ENCODE results near the gene PLA2G2F. TPM values are rescaled to one million over a fixed set of nuclear protein-coding genes. Genes with fewer than 3 reads are reported as not detected.

Gene PLA2G2F
- total and polyA plus RNA-seq, 2 of the 13 experiments (the other 11 are each of a cell fraction or from before 2014, with no cell fraction given), result not detected

GRCh38 chr1:20164694-20165202 is 25.6 kb downstream of the PLA2G2F start:
- WGBS (ENCODE audit: low lambda C conversion rate), result 48% methylated on average over 15 of the region's 15 CpGs
- Histone ChIP-seq H3K4me2 (ENCODE audit: low read depth, low read length) (no peak overlapping the region), H3K79me2 (ENCODE audit: insufficient read depth, low read length) (no peaks in the 10 kb centered on the region), H3K27me3 (ENCODE audit: control insufficient read depth in 1 of 2, insufficient read depth in 2 of 2, low read length in 2 of 2) (peaks cover 2 to 31% of the 10 kb centered on the region in 2 experiments; a peak in 3 of 5 replicates), H2AFZ (ENCODE audit: low read length) (no peak overlapping the region), H4K20me1 (ENCODE audit: insufficient read depth, low read length) (no peaks in the 10 kb centered on the region), H3K27ac (ENCODE audit: extremely low read length, insufficient read depth, low read length) (no peak overlapping the region), H3K4me1 (ENCODE audit: insufficient read depth, low read length) (no peaks in the 10 kb centered on the region), H3K36me3 (replicated peaks in 1 of 2; ENCODE audit: control insufficient read depth in 1 of 2, insufficient read depth in 2 of 2, low read length in 2 of 2) (no peaks in the 10 kb centered on the region), H3K9ac (ENCODE audit: insufficient read depth, low read depth, low read length) (no peak overlapping the region), H3K9me3 (ENCODE audit: low read length) (peaks cover 18% of the 10 kb centered on the region), H3K4me3 (replicated peaks in 1 of 3; ENCODE audit: insufficient read depth in 1 of 3, low read depth in 2 of 3, low read length in 3 of 3) (no peak overlapping the region)
- ATAC-seq (no peak), DNase-seq (ENCODE audit: low spot score) (no peak), FAIRE-seq (no peak)
- ChIA-PET CTCF (ENCODE audit: low intra/inter-chr PET ratio, low total read pairs) (no interaction called here), POLR2A (no interaction called here)
- in situ Hi-C loops (cut with HindIII; ENCODE audit: extremely low pct_ligation_motif_present, low pct_unique_long_range_greater_than_20kb), result no loop called here
- intact Hi-C loops (cut with micrococcal nuclease; ENCODE audit: unreplicated experiment), result no loop called here
- BruUV-seq (replicated peaks), result no TSS peak
- TF ChIP-seq ZNF598 (CRISPR knock-in tag; IDR thresholded peaks at IDR 0.05; ENCODE audit: borderline replicate concordance), result no peak
- TF ChIP-seq SIX1 (CRISPR knock-in tag; IDR thresholded peaks at IDR 0.05; ENCODE audit: borderline replicate concordance), result no peak
- no peak for TF ChIP-seq U2AF2 (IDR thresholded peaks at IDR 0.05; ENCODE audit: low read depth, low read length)
- no peak for TF ChIP-seq MEF2D (CRISPR knock-in tag; IDR thresholded peaks at IDR 0.05)
- no peak for TF ChIP-seq KAT2B (IDR thresholded peaks at IDR 0.05; ENCODE audit: borderline replicate concordance, low read depth, low read length)
- TF ChIP-seq NPAS2 (CRISPR knock-in tag; IDR thresholded peaks at IDR 0.05; ENCODE audit: borderline replicate concordance), result no peak
- TF ChIP-seq NONO (IDR thresholded peaks at IDR 0.05), result no peak
- TF ChIP-seq NONO (CRISPR knock-in tag; conservative IDR thresholded peaks at IDR 0.05), result no peak
- no peak for TF ChIP-seq CHCHD3 (CRISPR knock-in tag; IDR thresholded peaks at IDR 0.05)
- TF ChIP-seq, protein P1, sequence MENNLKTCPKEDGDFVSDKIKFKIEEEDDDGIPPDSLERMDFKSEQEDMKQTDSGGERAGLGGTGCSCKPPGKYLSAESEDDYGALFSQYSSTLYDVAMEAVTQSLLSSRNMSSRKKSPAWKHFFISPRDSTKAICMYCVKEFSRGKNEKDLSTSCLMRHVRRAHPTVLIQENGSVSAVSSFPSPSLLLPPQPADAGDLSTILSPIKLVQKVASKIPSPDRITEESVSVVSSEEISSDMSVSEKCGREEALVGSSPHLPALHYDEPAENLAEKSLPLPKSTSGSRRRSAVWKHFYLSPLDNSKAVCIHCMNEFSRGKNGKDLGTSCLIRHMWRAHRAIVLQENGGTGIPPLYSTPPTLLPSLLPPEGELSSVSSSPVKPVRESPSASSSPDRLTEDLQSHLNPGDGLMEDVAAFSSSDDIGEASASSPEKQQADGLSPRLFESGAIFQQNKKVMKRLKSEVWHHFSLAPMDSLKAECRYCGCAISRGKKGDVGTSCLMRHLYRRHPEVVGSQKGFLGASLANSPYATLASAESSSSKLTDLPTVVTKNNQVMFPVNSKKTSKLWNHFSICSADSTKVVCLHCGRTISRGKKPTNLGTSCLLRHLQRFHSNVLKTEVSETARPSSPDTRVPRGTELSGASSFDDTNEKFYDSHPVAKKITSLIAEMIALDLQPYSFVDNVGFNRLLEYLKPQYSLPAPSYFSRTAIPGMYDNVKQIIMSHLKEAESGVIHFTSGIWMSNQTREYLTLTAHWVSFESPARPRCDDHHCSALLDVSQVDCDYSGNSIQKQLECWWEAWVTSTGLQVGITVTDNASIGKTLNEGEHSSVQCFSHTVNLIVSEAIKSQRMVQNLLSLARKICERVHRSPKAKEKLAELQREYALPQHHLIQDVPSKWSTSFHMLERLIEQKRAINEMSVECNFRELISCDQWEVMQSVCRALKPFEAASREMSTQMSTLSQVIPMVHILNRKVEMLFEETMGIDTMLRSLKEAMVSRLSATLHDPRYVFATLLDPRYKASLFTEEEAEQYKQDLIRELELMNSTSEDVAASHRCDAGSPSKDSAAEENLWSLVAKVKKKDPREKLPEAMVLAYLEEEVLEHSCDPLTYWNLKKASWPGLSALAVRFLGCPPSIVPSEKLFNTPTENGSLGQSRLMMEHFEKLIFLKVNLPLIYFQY (CRISPR knock-in tag; IDR thresholded peaks at IDR 0.05; ENCODE audit: borderline replicate concordance), result no peak
- TF ChIP-seq TOPORS (CRISPR knock-in tag; IDR thresholded peaks at IDR 0.05), result no peak
- no peak for TF ChIP-seq ZMYM3 (CRISPR knock-in tag; IDR thresholded peaks at IDR 0.05)
